HG02840 (cell line): ENCODE results near the gene STAB2.

Source experiments
- ATAC-seq: cut with Tn5 transposase; IDR thresholded peaks from one replicate; pipeline ENCODE4 v1.9.1; 2021; ENCODE audit warnings: mild to moderate bottlenecking, moderate library complexity, moderate number of reproducible peaks; ENCODE audit not compliant: unreplicated experiment, low FRiP score

STAB2 gene

DNA sequence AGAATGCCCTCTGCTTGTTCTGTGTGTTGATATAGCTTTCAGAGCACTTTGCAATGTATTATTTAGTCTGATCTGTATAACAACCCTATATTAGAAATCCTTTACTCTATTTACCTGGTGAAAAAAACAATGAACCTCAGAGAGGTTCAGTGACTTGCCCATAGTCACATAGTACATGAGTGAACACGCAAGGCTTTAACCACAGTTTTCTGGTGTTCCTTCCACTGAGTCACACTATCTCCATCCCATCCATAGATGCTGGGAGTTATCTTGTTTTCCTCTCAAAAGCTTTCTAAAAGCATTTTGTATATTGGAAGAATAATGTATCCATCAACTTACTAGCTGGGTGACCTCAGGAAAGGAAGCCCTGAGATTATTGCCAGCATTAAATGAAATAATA, 149.5 kb downstream of the STAB2 start:
- no peak for ATAC-seq

DNA sequence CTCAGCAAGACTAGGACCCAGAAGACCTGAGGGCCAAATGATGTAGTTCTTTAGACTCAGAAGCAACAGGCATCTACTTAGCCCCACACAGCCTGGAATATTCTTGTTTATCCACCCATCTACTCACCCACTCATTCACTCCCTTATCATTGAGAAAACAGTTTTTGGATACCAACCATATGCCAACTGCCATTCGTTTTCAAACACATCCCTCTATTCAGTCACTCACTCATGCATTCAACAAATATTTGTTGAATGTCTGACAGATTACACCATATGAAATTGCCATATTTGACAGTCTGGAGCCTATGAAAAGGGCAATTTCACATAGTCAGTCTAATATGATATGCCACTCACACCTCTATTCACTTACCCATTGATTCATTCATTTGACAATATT, 150.8 kb downstream of the STAB2 start:
- ATAC-seq = no peak

DNA sequence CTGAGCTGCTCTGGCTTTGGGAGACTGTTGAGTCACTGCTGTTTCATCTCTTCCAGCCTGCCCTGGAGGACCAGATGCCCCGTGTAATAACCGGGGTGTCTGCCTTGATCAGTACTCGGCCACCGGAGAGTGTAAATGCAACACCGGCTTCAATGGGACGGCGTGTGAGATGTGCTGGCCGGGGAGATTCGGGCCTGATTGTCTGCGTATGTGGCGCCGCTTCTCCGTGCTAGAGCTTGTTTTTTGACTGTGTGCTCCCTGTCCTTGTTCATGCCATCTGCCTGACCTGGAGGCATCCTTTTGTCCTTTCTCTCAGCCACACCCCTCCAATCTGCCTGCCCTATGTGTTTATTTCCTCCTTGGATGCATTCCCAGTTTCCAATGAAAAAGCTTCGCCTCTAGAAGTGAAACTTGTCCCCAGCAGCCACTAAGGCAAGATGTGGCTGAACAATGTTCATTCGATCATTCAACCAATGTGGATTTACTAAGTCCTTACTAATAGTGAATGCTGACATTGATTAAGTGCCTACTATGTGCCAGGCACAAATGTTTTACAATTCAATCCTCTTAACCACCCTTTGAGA, 155.4 kb downstream of the STAB2 start:
- no peak for ATAC-seq

DNA sequence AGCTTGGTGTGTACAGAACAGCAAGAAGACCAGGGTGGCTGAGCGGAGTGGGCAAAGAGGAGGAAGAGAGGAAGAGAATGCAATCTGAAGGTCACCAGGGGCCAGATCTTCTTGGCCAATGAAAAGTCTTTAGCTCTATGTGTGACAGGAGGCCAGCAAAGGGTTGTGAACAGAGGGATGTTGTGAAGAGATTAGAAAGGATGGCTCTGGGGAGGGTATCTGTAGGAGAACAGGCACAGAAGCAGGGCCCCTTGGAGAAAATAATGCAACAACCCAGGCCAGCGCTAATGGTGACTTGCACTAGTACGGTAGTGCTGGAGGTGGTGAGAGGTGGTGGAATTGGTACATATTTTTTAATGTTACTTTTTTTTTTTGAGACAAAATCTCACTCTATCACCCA, 156.7 kb downstream of the STAB2 start:
- ATAC-seq = no peak

DNA sequence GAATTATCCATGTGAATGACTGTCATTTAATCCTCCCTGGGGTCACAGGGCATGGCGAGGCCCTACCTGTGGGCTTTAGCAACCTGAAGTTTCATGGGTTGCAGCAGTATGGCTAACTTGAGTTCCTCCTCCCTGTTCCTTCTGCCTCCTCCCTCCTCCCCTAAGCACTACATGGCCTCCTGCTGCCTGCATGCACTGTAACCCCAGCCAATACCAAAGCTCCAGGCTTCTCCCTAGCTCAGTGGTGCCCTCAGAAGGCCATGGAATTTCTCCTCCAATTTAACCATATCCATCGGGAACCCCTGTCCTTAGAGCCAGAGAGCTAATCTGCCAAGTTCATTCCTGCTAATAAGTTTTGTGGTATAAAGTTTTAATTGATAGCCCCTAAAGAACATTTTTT, 158.9 kb downstream of the STAB2 start:
- ATAC-seq = no peak

DNA sequence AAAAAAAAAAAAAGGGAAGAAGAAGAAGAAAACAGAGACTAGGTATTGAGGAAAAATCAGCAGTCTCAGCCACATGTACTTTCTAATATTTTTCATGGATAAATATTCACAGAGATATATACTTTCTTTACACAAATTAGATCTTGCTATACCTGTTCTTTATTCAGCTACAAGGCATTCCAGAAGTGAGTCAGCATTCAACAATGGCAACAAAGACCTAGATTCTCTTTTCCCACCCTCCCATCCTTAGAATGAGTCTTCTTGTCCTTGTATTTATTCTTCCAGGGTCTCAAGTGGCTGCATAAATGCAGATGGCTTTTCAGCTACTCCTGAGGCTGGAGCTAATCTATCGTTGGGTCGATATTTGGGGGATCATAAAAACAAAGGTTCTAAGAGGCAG, 160.9 kb downstream of the STAB2 start:
- ATAC-seq = no peak

DNA sequence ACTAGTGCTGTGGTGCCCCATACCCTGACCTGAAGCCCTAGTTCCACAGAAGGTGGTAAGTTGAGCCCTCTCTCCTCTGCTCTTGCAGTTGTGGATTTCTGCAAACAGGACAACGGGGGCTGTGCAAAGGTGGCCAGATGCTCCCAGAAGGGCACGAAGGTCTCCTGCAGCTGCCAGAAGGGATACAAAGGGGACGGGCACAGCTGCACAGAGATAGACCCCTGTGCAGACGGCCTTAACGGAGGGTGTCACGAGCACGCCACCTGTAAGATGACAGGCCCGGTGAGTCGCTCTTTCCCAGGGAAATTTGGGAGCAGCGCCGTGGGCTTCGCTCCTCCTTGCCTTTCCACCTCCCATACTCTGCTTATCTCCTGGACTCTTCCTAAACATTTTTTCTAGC, 161.8 kb downstream of the STAB2 start:
- no peak for ATAC-seq

DNA sequence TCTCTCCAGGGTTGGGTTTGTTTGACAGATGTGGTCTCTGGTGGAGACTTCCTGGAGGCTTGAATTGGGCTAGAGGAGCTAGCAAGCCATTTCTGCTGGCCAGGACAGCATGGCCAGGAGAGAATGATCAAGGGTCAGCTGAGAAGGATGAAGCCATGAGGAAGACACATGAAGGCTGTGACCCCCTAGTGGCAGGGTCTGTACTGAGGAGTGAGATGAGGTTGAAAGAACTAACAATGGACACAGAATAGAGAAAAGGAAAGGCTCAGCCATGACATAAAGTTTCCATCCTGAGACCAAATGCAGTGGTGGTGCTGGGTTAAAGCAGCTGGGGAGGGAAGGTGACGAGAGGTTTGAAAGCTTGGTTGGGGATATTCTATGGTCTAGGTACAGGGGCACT, 164.1 kb downstream of the STAB2 start:
- ATAC-seq = no peak

DNA sequence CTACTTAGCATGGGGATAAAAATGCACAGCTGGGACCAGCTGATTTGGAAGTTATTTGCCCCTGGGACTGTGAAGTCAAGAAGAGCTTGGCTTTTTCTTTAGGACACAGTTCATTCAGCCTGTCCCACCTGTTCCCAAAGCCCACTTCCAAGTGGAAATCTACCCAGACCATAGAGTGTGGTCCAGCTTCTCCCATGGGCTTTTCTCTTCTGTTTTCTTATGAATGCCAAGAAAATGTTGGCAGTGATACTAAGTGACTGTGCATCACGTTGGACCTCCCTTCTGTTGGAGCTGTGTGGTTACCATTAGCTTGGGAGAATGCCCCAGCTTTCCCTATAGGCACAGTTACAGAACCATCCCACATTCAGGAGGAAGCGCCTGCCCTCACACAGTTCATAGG, 164.5 kb downstream of the STAB2 start:
- no peak for ATAC-seq

DNA sequence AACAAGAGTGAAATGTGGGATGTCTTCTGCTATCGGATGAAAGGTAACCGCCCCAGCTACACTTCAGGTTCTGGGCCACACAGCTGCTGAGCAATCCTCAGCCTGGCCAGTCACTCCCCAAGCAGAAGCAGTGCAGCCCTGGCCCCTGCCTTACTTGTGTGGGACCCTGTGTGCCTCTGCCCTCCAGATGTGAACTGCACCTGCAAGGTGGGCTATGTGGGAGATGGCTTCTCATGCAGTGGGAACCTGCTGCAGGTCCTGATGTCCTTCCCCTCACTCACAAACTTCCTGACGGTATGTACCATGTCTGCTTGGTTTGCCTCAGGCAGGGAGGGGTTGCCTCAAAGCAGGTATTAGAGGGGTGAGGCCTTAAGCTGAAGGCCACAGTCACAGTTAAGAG, 168.4 kb downstream of the STAB2 start:
- no peak for ATAC-seq

DNA sequence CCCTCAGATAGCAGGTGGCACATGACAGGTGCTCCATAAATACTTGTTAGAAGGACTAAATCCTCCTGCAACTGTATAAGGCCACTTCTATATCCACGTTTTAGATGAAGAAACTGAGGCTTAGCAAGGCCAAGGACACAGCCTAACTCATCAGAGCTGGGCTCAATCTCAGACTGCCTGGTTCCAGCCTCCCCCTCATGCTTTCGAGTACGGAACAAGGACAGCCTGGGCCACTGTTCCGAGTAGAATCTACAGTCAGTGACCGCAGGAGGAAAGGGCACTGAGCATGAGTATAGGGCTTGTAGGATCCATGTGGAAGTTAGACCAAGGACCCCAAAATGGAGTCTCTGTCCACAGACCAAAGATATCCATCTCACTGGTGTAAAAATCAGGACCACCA, 169.4 kb downstream of the STAB2 start:
- no peak for ATAC-seq

DNA sequence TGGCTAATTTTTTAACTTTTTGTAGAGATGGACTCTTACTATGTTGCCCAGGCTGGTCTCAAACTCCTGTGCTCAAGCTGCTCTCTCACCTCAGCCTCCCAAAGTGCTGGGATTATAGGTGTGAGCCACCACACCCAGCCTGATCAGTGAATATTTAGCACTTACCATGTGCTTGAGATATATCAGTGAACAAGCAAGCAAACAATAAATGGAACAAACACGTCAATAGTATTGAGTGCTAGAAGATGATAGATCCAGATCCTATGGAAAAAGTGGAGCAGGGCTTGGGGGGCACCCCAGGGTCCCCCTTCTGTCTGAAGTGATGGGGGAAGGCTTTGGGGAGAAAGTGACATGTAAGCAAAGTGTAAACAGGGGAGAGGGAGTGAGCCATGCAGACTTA, 170.2 kb downstream of the STAB2 start:
- ATAC-seq = no peak

DNA sequence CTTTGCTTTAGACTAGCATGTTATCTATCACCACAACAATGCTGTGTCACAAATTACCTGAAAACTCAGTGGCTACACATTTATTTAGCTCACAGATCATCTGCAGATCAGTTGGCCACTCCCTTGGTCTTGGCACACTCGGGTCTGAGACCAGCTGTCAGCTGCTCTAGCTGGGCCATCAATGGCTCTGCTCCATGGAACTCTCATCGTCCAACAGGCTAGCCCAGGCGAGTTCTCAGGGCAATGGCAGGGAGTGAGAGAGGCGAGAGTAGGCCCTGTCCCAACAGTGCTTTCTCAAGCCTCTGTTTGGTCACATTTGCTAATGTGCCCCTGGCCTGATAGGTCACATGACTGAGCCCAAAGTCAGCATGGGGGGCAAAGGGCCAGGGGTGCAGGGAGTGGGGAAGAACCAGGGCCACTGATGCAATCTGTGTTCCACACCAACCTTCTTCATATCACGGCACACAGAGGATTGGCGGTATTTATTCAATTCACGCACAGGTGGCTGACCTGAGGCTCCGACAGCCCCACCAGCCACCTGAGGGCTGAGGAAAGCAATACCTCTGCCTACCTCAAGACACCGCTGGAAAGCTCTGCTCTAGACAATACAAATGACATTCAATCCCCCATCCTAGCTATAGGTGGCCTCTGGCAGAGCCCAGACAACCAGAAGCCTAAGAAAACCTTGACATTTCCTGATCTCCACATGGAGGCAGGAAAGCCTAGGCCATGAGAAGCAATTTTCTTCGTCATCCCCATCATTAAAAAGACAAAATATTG, 171.4 kb downstream of the STAB2 start:
- ATAC-seq = no peak

DNA sequence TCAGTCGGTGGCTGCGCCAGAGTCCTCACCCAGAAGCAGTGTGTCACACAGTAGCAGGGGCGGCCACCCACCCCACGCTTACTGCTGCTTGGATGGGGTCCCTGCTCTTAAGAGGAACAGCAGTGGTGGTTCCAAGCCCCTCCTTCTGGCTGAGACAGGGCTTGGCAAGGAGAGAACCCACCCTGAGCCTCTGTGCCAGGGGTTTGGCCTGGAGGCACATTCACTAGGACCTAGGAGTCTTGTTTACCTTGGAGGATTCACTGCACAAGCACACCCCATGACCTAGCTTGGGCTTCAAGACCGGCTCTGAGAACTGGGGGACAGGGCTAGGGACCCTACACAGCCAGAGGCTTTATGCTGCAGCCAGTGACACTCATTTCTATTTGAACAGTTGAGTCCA, 175.4 kb downstream of the STAB2 start:
- ATAC-seq = no peak

DNA sequence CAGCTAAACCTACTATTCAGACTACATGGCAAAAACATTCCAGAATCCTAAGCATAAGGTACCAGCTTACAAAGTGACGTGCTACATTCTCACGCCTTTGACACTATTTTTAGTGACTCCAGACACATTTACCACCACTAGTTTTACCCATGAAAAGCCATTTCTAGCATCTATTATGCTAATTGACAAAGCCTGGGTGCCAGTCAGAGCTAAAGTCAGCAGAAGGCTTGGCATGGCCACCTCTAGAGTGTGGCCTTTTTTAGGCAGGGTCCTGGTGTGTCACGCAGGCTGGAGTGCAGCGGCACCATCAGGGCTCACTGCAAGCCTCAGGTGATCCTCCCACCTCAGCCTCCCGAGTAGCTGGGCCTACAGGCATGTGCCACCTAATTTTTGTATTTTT, 178.2 kb downstream of the STAB2 start:
- no peak for ATAC-seq

DNA sequence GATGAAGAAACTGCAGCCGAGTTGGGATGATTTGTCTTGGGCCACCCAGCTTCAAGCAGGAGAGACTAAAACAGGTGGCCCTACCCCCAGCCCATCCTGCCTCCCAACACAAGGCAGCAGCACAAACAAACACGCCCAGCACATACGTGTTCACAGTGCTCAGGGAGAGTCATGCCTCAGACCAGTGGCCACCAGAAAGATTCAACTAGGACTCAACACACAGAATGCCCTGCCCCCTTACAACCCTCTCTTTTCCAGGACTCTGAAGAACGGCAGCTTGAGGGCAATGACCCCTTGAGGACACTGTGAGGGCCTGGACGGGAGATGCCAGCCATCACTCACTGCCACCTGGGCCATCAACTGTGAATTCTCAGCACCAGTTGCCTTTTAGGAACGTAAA, 179.0 kb downstream of the STAB2 start:
- no peak for ATAC-seq

DNA sequence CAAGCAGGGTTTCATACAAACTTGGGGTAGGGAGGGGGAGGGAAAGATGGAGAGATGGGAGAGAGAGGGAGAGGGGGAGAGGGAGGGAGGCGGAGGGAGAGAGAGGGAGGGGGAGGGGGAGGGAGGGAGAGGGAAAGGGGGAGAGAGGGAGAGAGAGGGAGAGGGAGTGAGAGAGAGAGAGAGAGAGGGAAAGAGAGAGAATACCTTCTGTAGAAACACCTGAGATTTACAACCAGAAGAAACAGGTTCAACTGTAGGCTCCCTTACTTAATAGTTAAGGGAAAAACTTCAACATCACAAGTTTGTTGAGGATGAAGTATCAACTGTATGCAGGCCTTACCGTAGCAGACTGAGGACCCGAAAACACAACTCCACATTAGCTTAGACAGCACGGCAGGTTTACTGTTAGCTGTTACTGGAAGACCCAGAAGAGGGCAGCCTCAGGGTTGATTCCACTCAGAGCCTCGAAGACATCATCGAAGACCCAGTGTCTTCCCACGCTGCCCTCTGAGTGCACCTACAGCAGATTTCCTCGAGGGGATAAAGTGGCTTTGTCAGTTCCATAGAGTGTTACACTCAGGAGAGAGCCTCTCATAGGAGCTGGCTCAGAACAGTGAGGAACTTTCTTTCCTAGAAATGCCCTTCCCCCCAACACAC, 181.5 kb downstream of the STAB2 start:
- ATAC-seq = no peak

DNA sequence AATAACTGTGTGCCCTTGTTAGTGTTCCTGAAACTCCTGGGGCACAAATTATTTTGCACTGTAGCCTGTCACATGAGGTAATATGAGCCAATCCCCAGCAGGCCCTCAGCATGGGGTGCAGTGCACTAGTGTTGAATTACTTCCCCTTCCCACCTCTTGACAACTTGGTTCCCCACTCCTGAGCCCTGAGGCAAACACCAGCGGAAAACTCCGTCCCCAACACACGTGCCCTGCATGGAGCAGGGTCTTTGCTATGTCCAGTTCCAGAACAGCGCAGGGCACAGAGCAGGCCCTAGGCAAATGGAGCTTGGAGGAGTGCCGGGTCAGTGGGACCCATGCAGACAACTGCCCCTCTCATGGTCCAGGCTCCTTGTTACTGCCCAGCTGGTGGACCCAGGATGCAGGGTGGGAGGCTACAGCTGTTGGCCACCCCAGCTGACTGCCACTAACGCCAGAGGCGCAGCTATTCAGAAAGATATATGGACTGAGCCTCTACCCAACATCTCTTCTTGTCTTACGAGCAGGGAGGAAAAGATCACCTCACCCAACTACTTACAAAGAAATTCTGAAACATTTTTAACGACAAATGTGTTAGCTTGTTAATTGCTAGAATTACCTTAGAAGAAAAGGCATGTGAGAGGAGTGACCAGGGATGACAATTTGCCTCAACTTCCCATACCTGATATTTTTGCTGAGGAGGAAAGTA, 182.3 kb downstream of the STAB2 start:
- no peak for ATAC-seq

DNA sequence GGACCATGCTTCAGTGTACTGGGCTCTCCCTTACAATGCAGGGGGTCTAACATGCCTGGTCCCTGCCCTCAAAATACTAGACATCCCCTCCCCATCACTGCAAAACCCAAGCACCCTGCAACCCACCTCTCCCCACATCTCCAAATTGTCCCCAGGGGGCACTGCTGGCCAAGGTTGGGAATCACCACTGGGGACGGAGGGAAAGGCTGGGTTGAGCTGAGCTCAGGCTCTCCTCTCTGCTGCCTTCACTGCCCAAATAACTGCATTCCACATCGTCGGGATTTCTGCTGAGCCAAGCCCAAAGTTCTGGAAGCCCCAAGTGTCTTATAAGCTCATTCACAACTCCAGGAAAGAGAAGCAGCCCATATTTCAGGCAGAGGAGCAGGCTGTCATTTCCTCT, 184.4 kb downstream of the STAB2 start:
- no peak for ATAC-seq

DNA sequence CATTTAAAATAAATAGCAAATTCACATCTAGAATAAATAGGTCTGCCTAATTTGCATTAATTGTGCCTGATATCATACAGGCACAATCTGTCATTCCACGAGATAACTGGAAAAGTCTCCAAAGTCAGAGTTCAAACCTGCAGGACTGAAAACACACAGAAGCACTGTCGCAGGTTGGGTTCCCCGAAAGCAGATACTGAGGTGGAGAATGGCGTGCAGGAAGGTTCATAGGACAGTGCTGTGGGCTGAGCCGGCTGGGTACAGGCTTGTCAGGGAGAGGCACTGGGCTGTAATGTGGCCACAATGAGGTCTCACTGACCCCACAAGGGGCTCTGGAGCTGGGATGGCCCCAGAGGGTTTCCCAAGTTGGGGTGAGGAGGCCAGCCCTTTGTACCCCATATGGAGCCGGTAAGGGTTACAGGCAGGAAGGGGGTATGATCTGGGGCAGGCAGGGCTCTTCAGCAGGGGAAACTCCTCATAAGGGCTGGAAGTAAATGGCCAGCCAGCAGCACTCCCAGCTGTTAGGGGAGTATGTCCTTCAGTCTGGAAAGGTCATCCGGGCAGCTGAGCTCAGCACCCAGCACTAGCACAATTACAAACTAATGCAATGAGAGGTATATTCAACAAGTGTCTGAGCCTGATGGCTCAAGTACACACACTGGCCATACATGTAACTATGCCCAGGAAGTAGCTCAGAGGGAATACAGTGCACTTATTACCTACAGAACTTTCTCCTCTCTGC, 185.5 kb downstream of the STAB2 start:
- no peak for ATAC-seq
